ENCODE data around the gene DAGLA.

DAGLA gene

DNA sequence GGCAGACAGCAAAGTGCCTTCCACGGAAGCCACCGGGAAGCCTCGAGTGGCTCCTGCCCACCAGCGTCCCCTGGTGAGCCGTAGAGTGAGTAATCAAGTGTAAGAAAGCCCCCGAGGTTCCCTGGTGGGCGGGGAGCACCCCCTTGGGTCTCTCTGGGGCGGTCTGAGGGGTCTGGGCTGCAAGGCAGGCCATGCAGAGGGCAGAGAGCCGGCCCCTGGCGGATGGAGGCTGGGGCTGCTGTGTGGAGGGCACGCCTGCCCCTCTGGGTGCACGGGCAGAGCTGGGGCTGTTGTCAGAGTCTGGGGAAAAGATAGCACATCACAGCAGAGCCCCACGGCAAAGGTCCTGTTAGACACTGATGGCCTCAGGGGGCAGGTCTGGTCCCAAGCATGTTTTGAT is 46.6 kb downstream of the DAGLA start:
- Histone ChIP-seq H3K4me3 (ENCODE audit: low read depth in 1 of 2, low read length in 2 of 2) (no peak overlapping the region), H3K9ac (ENCODE audit: low read length) (no peak overlapping the region), H3K27ac (ENCODE audit: low read depth, low read length) (no peak overlapping the region), H3K4me1 (ENCODE audit: insufficient read depth, low read length) (peaks cover 6% of the 10 kb centered on the region), H3K36me3 (ENCODE audit: insufficient read depth, low read length) (peaks cover 16% of the 10 kb centered on the region), H3K9me3 (ENCODE audit: low read length) (no peaks in the 10 kb centered on the region), H3K27me3 (ENCODE audit: control insufficient read depth in 1 of 2, insufficient read depth in 2 of 2, low read length in 2 of 2) (no peaks in the 10 kb centered on the region)

DNA sequence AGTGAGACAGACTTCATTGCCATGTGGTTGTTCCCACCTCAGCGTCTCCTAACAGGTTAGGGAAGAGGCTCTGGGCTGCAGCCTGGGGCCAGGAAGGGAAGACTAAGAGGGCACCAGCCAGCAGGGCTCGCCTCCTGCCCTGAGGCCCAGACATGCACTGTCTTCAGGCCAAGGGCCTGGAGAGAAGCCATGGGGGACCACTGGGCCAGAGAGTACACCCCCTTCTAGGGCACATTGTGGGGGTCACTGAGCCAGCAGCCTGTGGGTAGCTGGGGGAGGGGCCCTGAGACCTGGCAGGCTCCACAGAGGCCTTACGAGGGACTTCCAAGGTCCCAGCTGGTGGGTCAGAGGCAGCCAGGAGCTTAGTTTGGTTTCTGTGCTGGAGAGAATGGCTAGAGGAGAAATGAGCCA is 47.2 kb downstream of the DAGLA start:
- no peak overlapping the region for H3K4me3 ChIP-seq (ENCODE audit: low read depth in 1 of 2, low read length in 2 of 2)
- peaks cover 16% of the 10 kb centered on the region for H3K36me3 ChIP-seq (ENCODE audit: insufficient read depth, low read length)
- H3K9ac ChIP-seq (ENCODE audit: low read length), result no peak overlapping the region
- H3K4me1 ChIP-seq (ENCODE audit: insufficient read depth, low read length), result peaks cover 12% of the 10 kb centered on the region
- no peaks in the 10 kb centered on the region for H3K27me3 ChIP-seq (ENCODE audit: control insufficient read depth in 1 of 2, insufficient read depth in 2 of 2, low read length in 2 of 2)
- H3K27ac ChIP-seq (ENCODE audit: low read depth, low read length), result no peak overlapping the region
- H3K9me3 ChIP-seq (ENCODE audit: low read length), result no peaks in the 10 kb centered on the region

DNA sequence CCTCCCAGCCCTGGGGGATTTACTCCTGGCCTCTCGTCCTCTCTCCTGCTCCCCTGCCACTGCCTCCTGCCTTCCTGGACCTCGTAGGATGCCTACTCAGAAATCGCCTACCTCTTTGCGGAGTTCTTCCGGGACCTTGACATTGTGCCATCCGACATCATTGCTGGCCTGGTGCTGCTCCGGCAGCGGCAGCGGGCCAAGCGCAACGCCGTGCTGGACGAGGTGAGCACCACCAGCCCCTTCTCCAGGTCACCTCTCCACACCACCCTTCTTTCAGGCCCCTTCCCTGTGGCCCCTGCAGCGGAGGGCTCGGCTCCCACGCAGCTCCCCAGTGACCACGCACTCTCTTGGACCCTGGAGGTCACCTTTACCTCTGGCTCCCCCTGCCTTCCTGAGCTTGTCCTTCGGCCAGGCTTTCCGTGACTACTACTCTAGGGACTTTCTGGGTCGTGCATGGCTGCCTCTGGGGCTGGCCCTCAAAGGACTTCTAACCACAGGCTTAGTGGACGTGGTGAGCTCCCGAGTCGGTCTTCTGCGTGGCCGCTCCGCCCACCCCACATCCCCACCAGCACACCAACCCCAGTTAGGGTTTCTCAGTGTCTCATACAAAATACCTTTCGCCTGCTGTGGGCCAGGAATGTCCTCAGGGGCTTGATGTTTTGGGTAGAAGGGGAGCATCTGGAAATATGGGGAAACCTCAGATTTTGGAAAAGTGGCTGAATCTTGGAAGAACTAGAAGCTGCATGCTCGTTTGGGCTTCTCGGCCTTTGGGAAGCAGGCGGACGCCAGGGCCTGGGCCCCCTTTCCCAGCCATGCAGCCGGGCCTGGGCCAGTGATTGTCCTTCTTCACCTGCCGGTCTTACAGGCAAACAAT is 48.1 kb downstream of the DAGLA start:
- H3K4me3 ChIP-seq (ENCODE audit: low read depth in 1 of 2, low read length in 2 of 2), result no peak overlapping the region
- peaks cover 21% of the 10 kb centered on the region for H3K4me1 ChIP-seq (ENCODE audit: insufficient read depth, low read length)
- no peak overlapping the region for H3K9ac ChIP-seq (ENCODE audit: low read length)
- H3K36me3 ChIP-seq (ENCODE audit: insufficient read depth, low read length), result peaks cover 16% of the 10 kb centered on the region
- H3K27me3 ChIP-seq (ENCODE audit: control insufficient read depth in 1 of 2, insufficient read depth in 2 of 2, low read length in 2 of 2), result no peaks in the 10 kb centered on the region
- no peaks in the 10 kb centered on the region for H3K9me3 ChIP-seq (ENCODE audit: low read length)
- no peak overlapping the region for H3K27ac ChIP-seq (ENCODE audit: low read depth, low read length)

DNA sequence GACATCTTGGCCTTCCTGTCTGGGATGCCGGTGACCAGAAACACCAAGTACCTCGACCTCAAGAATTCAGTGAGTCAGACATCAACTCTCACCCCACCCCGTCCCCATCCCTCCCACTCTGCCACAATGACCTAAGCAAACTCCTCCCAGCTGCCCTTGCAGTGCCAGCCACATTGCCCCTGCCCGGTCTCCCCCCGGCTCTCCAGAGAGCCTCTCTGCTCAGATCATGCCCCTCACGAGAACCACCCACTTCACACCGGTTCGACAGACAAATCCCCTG is 48.7 kb downstream of the DAGLA start:
- peaks cover 16% of the 10 kb centered on the region for H3K36me3 ChIP-seq (ENCODE audit: insufficient read depth, low read length)
- no peak overlapping the region for H3K27ac ChIP-seq (ENCODE audit: low read depth, low read length)
- H3K9ac ChIP-seq (ENCODE audit: low read length), result no peak overlapping the region
- H3K4me3 ChIP-seq (ENCODE audit: low read depth in 1 of 2, low read length in 2 of 2), result no peak overlapping the region
- H3K9me3 ChIP-seq (ENCODE audit: low read length), result no peaks in the 10 kb centered on the region
- peaks cover 21% of the 10 kb centered on the region for H3K4me1 ChIP-seq (ENCODE audit: insufficient read depth, low read length)
- H3K27me3 ChIP-seq (ENCODE audit: control insufficient read depth in 1 of 2, insufficient read depth in 2 of 2, low read length in 2 of 2), result no peaks in the 10 kb centered on the region

DNA sequence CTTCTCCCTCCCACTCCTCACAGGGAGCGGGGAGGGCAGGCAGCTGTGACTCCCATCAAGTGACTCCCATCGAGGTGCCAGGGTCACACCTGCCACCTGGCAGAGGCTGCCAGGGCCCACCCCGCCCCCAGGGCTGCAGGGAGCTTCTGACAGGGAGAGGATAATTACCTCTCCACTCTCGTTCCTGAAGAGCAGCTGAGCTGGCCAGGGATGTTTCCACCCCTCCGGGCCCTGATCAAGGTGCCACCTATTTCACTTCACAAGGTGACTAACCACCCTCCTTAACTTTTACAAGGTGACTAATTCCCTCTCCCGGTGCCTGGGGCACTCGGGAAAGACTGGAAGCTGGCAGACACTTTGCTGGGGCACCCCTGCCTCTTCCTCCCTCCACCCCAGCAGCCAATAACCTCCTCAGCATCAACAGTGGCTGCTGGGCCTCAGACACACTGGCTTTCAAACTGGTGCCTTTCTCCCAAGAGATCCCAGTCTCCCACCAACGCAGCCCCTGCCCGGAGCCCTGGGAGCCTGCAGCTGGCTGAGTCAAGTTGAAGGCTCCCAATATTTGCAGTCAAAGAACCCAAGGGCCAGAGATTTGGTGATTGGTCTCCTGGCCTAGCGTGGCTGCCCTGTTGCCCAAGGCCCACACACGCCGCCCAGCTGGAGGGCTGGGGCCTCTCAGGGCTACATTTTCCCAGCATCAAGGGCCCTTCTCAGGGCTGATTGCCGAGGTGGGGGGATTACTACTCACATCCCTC is 50.2 kb downstream of the DAGLA start:
- no peaks in the 10 kb centered on the region for H3K9me3 ChIP-seq (ENCODE audit: low read length)
- peaks cover 23% of the 10 kb centered on the region for H3K36me3 ChIP-seq (ENCODE audit: insufficient read depth, low read length)
- no peak overlapping the region for H3K9ac ChIP-seq (ENCODE audit: low read length)
- H3K27ac ChIP-seq (ENCODE audit: low read depth, low read length), result no peak overlapping the region
- H3K4me3 ChIP-seq (ENCODE audit: low read depth in 1 of 2, low read length in 2 of 2), result no peak overlapping the region
- peaks cover 21% of the 10 kb centered on the region for H3K4me1 ChIP-seq (ENCODE audit: insufficient read depth, low read length)
- no peaks in the 10 kb centered on the region for H3K27me3 ChIP-seq (ENCODE audit: control insufficient read depth in 1 of 2, insufficient read depth in 2 of 2, low read length in 2 of 2)

DNA sequence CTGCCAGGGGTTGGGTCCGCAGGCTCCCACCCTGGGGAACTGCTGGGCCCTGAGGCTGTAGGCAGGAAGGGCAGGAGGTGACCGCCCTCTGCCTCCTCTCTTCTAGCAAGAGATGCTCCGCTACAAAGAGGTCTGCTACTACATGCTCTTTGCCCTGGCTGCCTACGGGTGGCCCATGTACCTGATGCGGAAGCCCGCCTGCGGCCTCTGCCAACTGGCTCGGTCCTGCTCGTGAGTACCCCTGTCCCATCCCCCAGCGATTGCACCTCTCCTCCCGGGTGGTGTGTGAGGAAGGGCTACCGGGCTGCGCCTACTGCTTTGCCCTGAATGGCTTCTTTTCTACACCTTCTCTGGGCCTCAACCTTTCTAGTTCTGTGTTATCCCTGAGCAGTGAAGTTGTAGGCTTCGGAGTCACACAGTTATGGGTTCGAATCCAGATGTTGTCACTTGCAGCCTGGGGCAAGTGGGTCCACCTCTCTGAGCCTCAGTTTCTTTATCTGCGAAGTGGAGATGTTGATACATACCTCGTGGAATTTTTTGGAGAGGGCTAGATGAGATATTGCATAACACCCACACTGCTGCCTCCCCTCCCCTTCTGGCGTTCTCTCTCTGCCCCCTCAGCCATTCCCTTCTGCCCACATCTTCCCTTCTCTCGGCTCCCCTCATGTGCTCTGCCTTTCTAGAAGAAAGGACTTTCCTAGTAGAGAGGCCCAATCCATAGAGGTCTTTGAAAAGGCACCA is 51.2 kb downstream of the DAGLA start:
- H3K9ac ChIP-seq (ENCODE audit: low read length), result no peak overlapping the region
- H3K27ac ChIP-seq (ENCODE audit: low read depth, low read length), result no peak overlapping the region
- no peaks in the 10 kb centered on the region for H3K27me3 ChIP-seq (ENCODE audit: control insufficient read depth in 1 of 2, insufficient read depth in 2 of 2, low read length in 2 of 2)

DNA sequence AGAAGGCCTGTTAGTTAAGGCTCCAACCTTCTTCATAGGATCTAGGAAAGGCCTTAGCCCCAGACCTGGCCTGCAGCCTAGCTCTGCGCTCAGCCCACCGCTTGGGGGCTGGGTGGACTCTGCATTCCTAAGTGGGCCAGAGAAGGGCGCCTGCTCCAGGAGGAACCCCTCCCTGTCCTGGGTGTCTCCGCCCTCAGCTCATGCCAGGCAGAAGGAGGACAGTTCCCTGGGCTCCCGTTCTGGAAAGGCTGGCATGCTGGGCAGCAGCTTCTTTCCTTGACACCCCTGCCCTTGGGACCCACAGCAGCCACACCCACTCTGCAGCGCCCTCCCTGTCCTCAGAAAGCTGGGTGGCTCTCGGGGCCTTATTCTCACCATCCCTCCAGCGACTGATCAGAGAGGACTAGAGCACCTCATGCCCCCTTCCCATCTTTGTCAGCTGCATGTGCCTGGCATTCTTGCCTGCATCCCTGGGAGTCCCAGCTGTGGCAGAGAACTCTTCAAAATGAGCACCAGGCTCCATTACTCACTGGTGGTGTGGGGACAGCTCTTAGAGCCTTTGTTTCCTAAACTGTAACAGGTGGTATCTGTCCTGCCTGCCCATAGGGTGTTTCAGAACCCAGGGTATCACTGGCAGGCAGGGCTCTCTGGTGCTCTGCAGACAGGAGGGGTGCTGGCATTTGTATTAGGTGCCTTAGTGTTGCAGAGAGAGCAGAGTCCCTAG is 51.9 kb downstream of the DAGLA start:
- H3K4me1 ChIP-seq (ENCODE audit: insufficient read depth, low read length), result peaks cover 21% of the 10 kb centered on the region
- no peaks in the 10 kb centered on the region for H3K27me3 ChIP-seq (ENCODE audit: control insufficient read depth in 1 of 2, insufficient read depth in 2 of 2, low read length in 2 of 2)
- peak overlapping the region; percentile 50 for H3K27ac ChIP-seq (ENCODE audit: low read depth, low read length)
- no peaks in the 10 kb centered on the region for H3K9me3 ChIP-seq (ENCODE audit: low read length)
- peaks cover 27% of the 10 kb centered on the region for H3K36me3 ChIP-seq (ENCODE audit: insufficient read depth, low read length)
- H3K9ac ChIP-seq (ENCODE audit: low read length), result no peak overlapping the region
- H3K4me3 ChIP-seq (ENCODE audit: low read depth in 1 of 2, low read length in 2 of 2), result no peak overlapping the region

More for the DNA sequence above, 51.2 kb downstream of the DAGLA start:
- H3K4me3 ChIP-seq (ENCODE audit: low read depth in 1 of 2, low read length in 2 of 2), result no peak overlapping the region
- H3K9me3 ChIP-seq (ENCODE audit: low read length), result no peaks in the 10 kb centered on the region
- peaks cover 23% of the 10 kb centered on the region for H3K36me3 ChIP-seq (ENCODE audit: insufficient read depth, low read length)
- peaks cover 21% of the 10 kb centered on the region for H3K4me1 ChIP-seq (ENCODE audit: insufficient read depth, low read length)

DNA sequence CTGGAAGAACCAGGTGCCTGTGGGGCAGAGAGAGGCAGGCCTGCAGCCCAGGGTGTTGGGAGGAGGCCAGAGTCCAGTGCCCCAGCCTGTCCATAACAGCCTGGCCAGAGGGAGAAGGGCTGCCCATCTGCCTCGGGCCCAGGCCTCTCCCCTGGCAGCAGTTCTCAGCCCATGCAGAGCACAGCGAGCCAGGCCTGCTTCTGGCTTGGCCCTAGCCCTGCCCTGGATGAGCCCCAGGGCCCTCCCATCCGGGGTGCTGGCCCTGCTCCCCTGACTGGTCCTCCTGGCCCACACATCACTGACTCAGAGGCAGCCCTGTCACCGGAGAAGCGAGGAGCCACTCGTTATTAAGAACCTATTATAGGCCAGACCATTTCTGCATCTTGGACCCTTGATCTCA is 52.5 kb downstream of the DAGLA start:
- Histone ChIP-seq H3K4me1 (ENCODE audit: insufficient read depth, low read length) (peaks cover 21% of the 10 kb centered on the region), H3K27ac (ENCODE audit: low read depth, low read length) (peak overlapping the region; percentile 50), H3K4me3 (ENCODE audit: low read depth in 1 of 2, low read length in 2 of 2) (no peak overlapping the region), H3K9me3 (ENCODE audit: low read length) (no peaks in the 10 kb centered on the region), H3K27me3 (ENCODE audit: control insufficient read depth in 1 of 2, insufficient read depth in 2 of 2, low read length in 2 of 2) (no peaks in the 10 kb centered on the region), H3K9ac (ENCODE audit: low read length) (peak overlapping the region; percentile 10), H3K36me3 (ENCODE audit: insufficient read depth, low read length) (peaks cover 27% of the 10 kb centered on the region)

DNA sequence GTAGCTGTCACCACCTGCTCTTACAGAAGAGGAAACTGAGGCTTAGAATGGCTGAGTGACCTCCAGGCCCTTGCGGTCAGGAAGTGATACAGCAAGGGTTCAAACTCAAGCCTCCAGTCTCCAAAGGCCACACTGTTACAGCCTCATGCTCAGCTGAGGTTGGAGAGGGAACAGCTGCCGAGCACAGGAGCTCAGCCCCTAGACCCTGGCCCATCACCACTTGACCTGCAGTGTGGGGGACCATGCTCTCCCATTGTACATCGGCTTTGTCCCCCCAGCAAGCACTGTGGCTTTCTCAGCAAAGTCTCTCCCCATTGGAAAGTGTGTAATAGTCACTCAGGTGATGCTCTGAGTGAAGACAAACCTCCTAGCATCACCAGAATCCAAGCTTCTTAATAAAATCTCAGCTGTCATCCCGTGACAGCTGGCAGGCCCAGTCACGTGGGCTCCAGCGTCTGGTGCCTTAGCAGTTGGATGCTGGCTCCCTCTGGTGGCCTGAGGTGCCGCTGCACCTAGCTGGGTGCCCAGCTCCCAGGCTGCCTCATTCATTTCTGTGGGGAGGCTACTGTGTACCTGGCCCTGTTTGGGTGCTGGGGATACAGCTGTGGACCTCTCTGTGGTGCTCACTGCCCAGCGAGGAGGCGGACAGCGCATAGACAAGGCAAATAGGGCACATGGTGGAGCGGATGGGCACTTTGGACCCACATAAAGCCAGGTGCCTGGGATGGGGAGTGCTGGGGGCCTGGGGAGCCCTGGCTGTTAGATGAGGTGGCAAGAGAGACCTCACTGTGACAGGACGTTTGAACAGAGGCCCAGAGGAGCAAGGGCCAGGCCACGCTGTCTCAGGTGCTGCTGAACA is 53.2 kb downstream of the DAGLA start:
- peaks cover 21% of the 10 kb centered on the region for H3K4me1 ChIP-seq (ENCODE audit: insufficient read depth, low read length)

DNA sequence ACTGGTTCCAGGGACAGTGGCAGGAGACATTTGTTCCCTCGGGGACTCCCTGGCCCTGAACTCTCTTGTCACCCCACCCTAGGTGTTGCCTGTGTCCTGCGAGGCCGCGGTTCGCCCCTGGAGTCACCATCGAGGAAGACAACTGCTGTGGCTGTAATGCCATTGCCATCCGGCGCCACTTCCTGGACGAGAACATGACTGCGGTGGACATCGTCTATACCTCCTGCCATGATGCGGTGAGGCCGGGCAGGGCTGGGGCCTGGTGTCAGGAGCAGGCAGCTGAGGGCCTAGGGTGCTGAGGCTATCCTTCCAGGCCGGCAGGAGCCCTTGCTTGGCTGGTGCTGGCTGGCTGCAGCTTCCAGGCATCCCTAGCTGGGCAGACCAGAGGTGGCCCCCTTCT is 54.6 kb downstream of the DAGLA start:
- peaks cover 21% of the 10 kb centered on the region for H3K4me1 ChIP-seq (ENCODE audit: insufficient read depth, low read length)
- no peaks in the 10 kb centered on the region for H3K27me3 ChIP-seq (ENCODE audit: control insufficient read depth in 1 of 2, insufficient read depth in 2 of 2, low read length in 2 of 2)
- no peak overlapping the region for H3K27ac ChIP-seq (ENCODE audit: low read depth, low read length)
- H3K9ac ChIP-seq (ENCODE audit: low read length), result no peak overlapping the region
- peaks cover 27% of the 10 kb centered on the region for H3K36me3 ChIP-seq (ENCODE audit: insufficient read depth, low read length)
- no peak overlapping the region for H3K4me3 ChIP-seq (ENCODE audit: low read depth in 1 of 2, low read length in 2 of 2)
- H3K9me3 ChIP-seq (ENCODE audit: low read length), result no peaks in the 10 kb centered on the region

More for the DNA sequence above, 53.2 kb downstream of the DAGLA start:
- Histone ChIP-seq H3K4me3 (ENCODE audit: low read depth in 1 of 2, low read length in 2 of 2) (no peak overlapping the region), H3K27ac (ENCODE audit: low read depth, low read length) (peak overlapping the region; percentile 50), H3K27me3 (ENCODE audit: control insufficient read depth in 1 of 2, insufficient read depth in 2 of 2, low read length in 2 of 2) (no peaks in the 10 kb centered on the region), H3K36me3 (ENCODE audit: insufficient read depth, low read length) (peaks cover 31% of the 10 kb centered on the region), H3K9ac (ENCODE audit: low read length) (peak overlapping the region; percentile 10), H3K9me3 (ENCODE audit: low read length) (no peaks in the 10 kb centered on the region)

Measured in muscle layer of colon (tissue), 2 donors.